ENCODE data around the gene GABBR2.

GRCh38 chr9:98564714-98565113, 144.0 kb downstream of the GABBR2 start:
- TF ChIP-seq EZH2 (IDR thresholded peaks at IDR 0.05; ENCODE audit: low read depth), result no peak
- TF ChIP-seq, protein P1, sequence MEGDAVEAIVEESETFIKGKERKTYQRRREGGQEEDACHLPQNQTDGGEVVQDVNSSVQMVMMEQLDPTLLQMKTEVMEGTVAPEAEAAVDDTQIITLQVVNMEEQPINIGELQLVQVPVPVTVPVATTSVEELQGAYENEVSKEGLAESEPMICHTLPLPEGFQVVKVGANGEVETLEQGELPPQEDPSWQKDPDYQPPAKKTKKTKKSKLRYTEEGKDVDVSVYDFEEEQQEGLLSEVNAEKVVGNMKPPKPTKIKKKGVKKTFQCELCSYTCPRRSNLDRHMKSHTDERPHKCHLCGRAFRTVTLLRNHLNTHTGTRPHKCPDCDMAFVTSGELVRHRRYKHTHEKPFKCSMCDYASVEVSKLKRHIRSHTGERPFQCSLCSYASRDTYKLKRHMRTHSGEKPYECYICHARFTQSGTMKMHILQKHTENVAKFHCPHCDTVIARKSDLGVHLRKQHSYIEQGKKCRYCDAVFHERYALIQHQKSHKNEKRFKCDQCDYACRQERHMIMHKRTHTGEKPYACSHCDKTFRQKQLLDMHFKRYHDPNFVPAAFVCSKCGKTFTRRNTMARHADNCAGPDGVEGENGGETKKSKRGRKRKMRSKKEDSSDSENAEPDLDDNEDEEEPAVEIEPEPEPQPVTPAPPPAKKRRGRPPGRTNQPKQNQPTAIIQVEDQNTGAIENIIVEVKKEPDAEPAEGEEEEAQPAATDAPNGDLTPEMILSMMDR (conservative IDR thresholded peaks at IDR 0.05), result no peak
